Measurements from ENCODE around the gene PIR. TPM values are rescaled to one million over a fixed set of nuclear protein-coding genes. Genes with fewer than 3 reads are reported as not detected.

Gene PIR
- total and polyA plus RNA-seq, 2 donors (not counting 1 experiment from before 2014, with no cell fraction given) = 0.22 TPM; not detected in 1

- Histone ChIP-seq H3K4me1 (ENCODE audit: control insufficient read depth in 2 of 2, insufficient read depth in 2 of 2, low read length in 2 of 2) (peaks cover 4 to 15% of the 10 kb centered on the region in 2 donors), H3K4me2 (replicated peaks; ENCODE audit: low read depth, low read length, poor library complexity, severe bottlenecking) (peak within 1 kb of the TSS; percentile 69), H3K9me3 (ENCODE audit: control extremely low read depth in 1 of 3, control insufficient read depth in 2 of 3, insufficient read depth in 1 of 3, low read length in 2 of 3) (no peaks in the 10 kb centered on the region), H3K27ac (ENCODE audit: low read length in 2 of 2) (peak within 1 kb of the TSS; percentile 84 to 95), H2AFZ (ENCODE audit: insufficient read depth, low read depth, low read length, poor library complexity, severe bottlenecking) (peak within 1 kb of the TSS; percentile 53), H3K36me3 (replicated peaks in 1 of 2; ENCODE audit: control extremely low read depth in 1 of 2, control insufficient read depth in 1 of 2, extremely low read depth in 1 of 2, insufficient read depth in 2 of 2, low read length in 1 of 2) (peaks cover 0 to 13% of the 10 kb centered on the region in 2 experiments), H4K20me1 (ENCODE audit: control insufficient read depth, insufficient read depth, low read length, poor library complexity, severe bottlenecking) (no peaks in the 10 kb centered on the region), H3K4me3 (ENCODE audit: control extremely low read depth in 1 of 5, extremely low read depth in 1 of 5, insufficient read depth in 1 of 5, low read depth in 2 of 5, low read length in 4 of 5) (peak within 1 kb of the TSS; percentile 65 to 93 (median 74)), H3K27me3 (replicated peaks in 1 of 4; ENCODE audit: control extremely low read depth in 1 of 4, control insufficient read depth in 3 of 4, insufficient read depth in 4 of 4, low read length in 3 of 4) (peaks cover 0 to 15% (median 1%) of the 10 kb centered on the region in 4 experiments), H3K9ac (ENCODE audit: low read length) (peak within 1 kb of the TSS; percentile 79), H3K79me2 (ENCODE audit: control insufficient read depth, insufficient read depth, low read length) (peaks cover 10% of the 10 kb centered on the region)
- peak; percentile 91 for ATAC-seq (ENCODE audit: low read depth)
- POLR2A ChIA-PET = no interaction called here
- Mint-ChIP-seq H3K27ac (peak within 1 kb of the TSS; percentile 94), H3K9me3 (ENCODE audit: insufficient read depth) (no peaks in the 10 kb centered on the region), H3K4me1 (peaks cover 20% of the 10 kb centered on the region), H3K27me3 (peaks cover 8% of the 10 kb centered on the region), H3K4me3 (peak within 1 kb of the TSS; percentile 92)
- intact Hi-C loops (cut with micrococcal nuclease) = loop anchor here (1.0 to 10.0 kb wide), 6 partner anchors 339 to 1383 kb away; partner anchors contain the start of genes AP1S2, CA5B and SYAP1
- TF ChIP-seq CTCF (IDR thresholded peaks at IDR 0.05) (no peak), EZH2 (IDR thresholded peaks at IDR 0.05; ENCODE audit: borderline replicate concordance, insufficient read depth, low read depth, low read length, poor library complexity, severe bottlenecking) (no peak)
- peak; percentile 94 for DNase-seq
- WGBS (ENCODE audit: insufficient coverage) = 0% methylated on average over 61 of the region's 72 CpGs
- CTCF ChIA-PET = interaction anchor here (2.1 kb wide), 1 partner anchor 12 kb away, joined by 6 read pairs; no protein-coding TSS in a partner anchor
Observed at GRCh38 chrX:15335135-15336022, 157.8 kb downstream of the PIR start, which contains the start of gene PIGA. Gene PIGA (minus strand): TSS chrX:15335523. CDS start chrX:15331930, 3,593 bp downstream.

Other genes with a start within 250 kb of the PIR start
- not detected in 2 replicates for gene ASB9, start 223.2 kb downstream of the PIR start, total RNA-seq
- gene ASB9, start 223.2 kb downstream of the PIR start, polyA plus RNA-seq = not detected in 2 replicates
- not detected in 2 replicates for gene ASB11, start 177.7 kb downstream of the PIR start, total RNA-seq
- gene ASB11, start 177.7 kb downstream of the PIR start, polyA plus RNA-seq = not detected in 2 replicates
- 25.7 and 26.0 TPM in 2 replicates for gene PIGA, start 157.8 kb downstream of the PIR start, total RNA-seq
- gene PIGA, start 157.8 kb downstream of the PIR start, polyA plus RNA-seq = 13.0 and 33.0 TPM in 2 replicates
- not detected in 2 replicates for gene VEGFD, start 108.9 kb downstream of the PIR start, total RNA-seq
- not detected in 2 replicates for gene VEGFD, start 108.9 kb downstream of the PIR start, polyA plus RNA-seq
- gene BMX, start 7.5 kb upstream of the PIR start, total RNA-seq = not detected in 2 replicates
- gene BMX, start 7.5 kb upstream of the PIR start, polyA plus RNA-seq = not detected in 2 replicates
- gene ACE2, start 107.6 kb upstream of the PIR start, total RNA-seq = not detected in 2 replicates
- not detected in 2 replicates for gene ACE2, start 107.6 kb upstream of the PIR start, polyA plus RNA-seq
- 0.24 and 0.42 TPM in 2 replicates for gene CLTRN, start 171.5 kb upstream of the PIR start, total RNA-seq
- 0.35 and 0.46 TPM in 2 replicates for gene CLTRN, start 171.5 kb upstream of the PIR start, polyA plus RNA-seq
- gene CA5B, start 244.9 kb upstream of the PIR start, total RNA-seq = 17.2 and 17.7 TPM in 2 replicates
- 25.1 and 39.3 TPM in 2 replicates for gene CA5B, start 244.9 kb upstream of the PIR start, polyA plus RNA-seq